Progenitor cell of endocrine pancreas (in vitro differentiated cells): ENCODE data around the gene GALNT9. TPM values are rescaled to one million over a fixed set of nuclear protein-coding genes. Genes with fewer than 3 reads are reported as not detected.

Source experiments
- DNase-seq: peaks from one replicate; pipeline ENCODE4 v3.0.0; 2021; ENCODE audit warnings: low spot score; ENCODE audit not compliant: unreplicated experiment
- H3K27ac Mint-ChIP-seq: 2 replicates; pipeline ENCODE4 v1.8.0; 2021; ENCODE audit warnings: mild to moderate bottlenecking, moderate library complexity, mixed read lengths
- H3K27me3 Mint-ChIP-seq: 2 replicates; pipeline ENCODE4 v1.8.0; 2021; ENCODE audit warnings: mixed read lengths
- H3K36me3 Mint-ChIP-seq: 2 replicates; pipeline ENCODE4 v1.8.0; 2022; ENCODE audit warnings: mixed read lengths; ENCODE audit not compliant: insufficient read depth
- H3K4me1 Mint-ChIP-seq: 2 replicates; pipeline ENCODE4 v1.8.0; 2021; ENCODE audit warnings: low read depth, mixed read lengths
- H3K4me3 Mint-ChIP-seq: 2 replicates; pipeline ENCODE4 v1.8.0; 2021; ENCODE audit warnings: low read depth, mild to moderate bottlenecking, moderate library complexity, mixed read lengths
- H3K9me3 Mint-ChIP-seq: 2 replicates; pipeline ENCODE4 v1.8.0; 2021; ENCODE audit warnings: low read depth, mixed read lengths
- CTCF ChIP-seq: fragments of 200-600 bp; sonication (generic); IDR thresholded peaks from one replicate; pipeline ENCODE4 v1.5.0; 2021; ENCODE audit warnings: antibody characterized with exemption, mild to moderate bottlenecking; ENCODE audit not compliant: unreplicated experiment
- total RNA-seq: library from RNA; stranded (reverse); gene quantifications from 2 replicates; pipeline ENCODE4 v1.2.1, GENCODE V29; 2021

The GALNT9 gene
- total RNA-seq, 1 donor from 2014 or later = 0.36 TPM

GRCh38 chr12:132284827-132285741 is 44.3 kb downstream of the GALNT9 start:
- H3K27ac Mint-ChIP-seq = no peak overlapping the region
- H3K9me3 Mint-ChIP-seq = no peaks in the 10 kb centered on the region
- DNase-seq = no peak
- H3K36me3 Mint-ChIP-seq = no peaks in the 10 kb centered on the region
- peaks cover 51% of the 10 kb centered on the region for H3K27me3 Mint-ChIP-seq
- TF ChIP-seq CTCF = no peak
- no peaks in the 10 kb centered on the region for H3K4me1 Mint-ChIP-seq
- H3K4me3 Mint-ChIP-seq = no peak overlapping the region

GRCh38 chr12:132284071-132284826 is 45.1 kb downstream of the GALNT9 start:
- H3K9me3 Mint-ChIP-seq = no peaks in the 10 kb centered on the region
- no peak for DNase-seq
- no peak overlapping the region for H3K27ac Mint-ChIP-seq
- peak; percentile 34 for TF ChIP-seq CTCF
- no peaks in the 10 kb centered on the region for H3K36me3 Mint-ChIP-seq
- H3K4me1 Mint-ChIP-seq = no peaks in the 10 kb centered on the region
- no peak overlapping the region for H3K4me3 Mint-ChIP-seq
- peaks cover 47% of the 10 kb centered on the region for H3K27me3 Mint-ChIP-seq

GRCh38 chr12:132282950-132283771 is 46.2 kb downstream of the GALNT9 start:
- Mint-ChIP-seq H3K27me3 (peaks cover 39% of the 10 kb centered on the region), H3K36me3 (no peaks in the 10 kb centered on the region), H3K27ac (no peak overlapping the region), H3K4me3 (no peak overlapping the region), H3K9me3 (no peaks in the 10 kb centered on the region), H3K4me1 (no peaks in the 10 kb centered on the region)
- no peak for TF ChIP-seq CTCF
- no peak for DNase-seq

- Mint-ChIP-seq H3K36me3 (no peaks in the 10 kb centered on the region), H3K27me3 (peaks cover 30% of the 10 kb centered on the region), H3K27ac (no peak overlapping the region), H3K4me3 (no peak overlapping the region), H3K9me3 (no peaks in the 10 kb centered on the region), H3K4me1 (no peaks in the 10 kb centered on the region)
- TF ChIP-seq CTCF = no peak
- DNase-seq = no peak
Observed at GRCh38 chr12:132282031-132282949, 47.1 kb downstream of the GALNT9 start.
